Suprapubic skin (tissue), 4 donors: Measurements from ENCODE around the gene ISL2. TPM values are rescaled to one million over a fixed set of nuclear protein-coding genes. Genes with fewer than 3 reads are reported as not detected.
"Not testable (repeated sequence)": the region's sequence is repeated elsewhere in the genome, so short reads cannot be mapped to it uniquely, and the experiment has no call there.

Experiments
- DNase-seq, 2 donors: peaks; one replicate each; pipeline ENCODE4 v3.0.0-alpha.2; 2019; ENCODE audit warnings: low spot score in 2 of 2
- H3K27ac ChIP-seq: fragments of 200-600 bp; sonication (generic); one replicate; pipeline ENCODE4 v1.5.1; 2019
- H3K27me3 ChIP-seq: fragments of 200-600 bp; sonication (generic); one replicate; pipeline ENCODE4 v1.5.1; 2019
- H3K36me3 ChIP-seq: fragments of 200-600 bp; sonication (generic); one replicate; pipeline ENCODE4 v1.5.1; 2019
- H3K4me1 ChIP-seq: fragments of 200-600 bp; sonication (generic); one replicate; pipeline ENCODE4 v1.5.1; 2019
- H3K4me3 ChIP-seq: fragments of 200-600 bp; sonication (generic); one replicate; pipeline ENCODE4 v1.5.1; 2019; ENCODE audit warnings: mild to moderate bottlenecking
- H3K9me3 ChIP-seq: fragments of 200-600 bp; sonication (generic); one replicate; pipeline ENCODE4 v1.5.1; 2019
- CTCF ChIP-seq, 2 donors: fragments of 200-600 bp in 1 of 2; fragments of 450-650 bp in 1 of 2; sonication (generic) in 1 of 2; IDR thresholded peaks; one replicate each; pipeline ENCODE4 v1.5.1; 2016 to 2019; ENCODE audit warnings: antibody characterized with exemption in 2 of 2, mild to moderate bottlenecking in 1 of 2, moderate library complexity in 1 of 2
- EP300 ChIP-seq: sonication (generic); formaldehyde crosslinking; IDR thresholded peaks from one replicate; pipeline ENCODE4 v1.6.1; 2017; ENCODE audit warnings: antibody characterized with exemption
- POLR2A ChIP-seq, 2 donors: fragments of 450-650 bp; IDR thresholded peaks; one replicate each; pipeline ENCODE4 v1.6.1; 2017; ENCODE audit warnings: antibody characterized with exemption in 2 of 2, mild to moderate bottlenecking in 2 of 2, moderate library complexity in 2 of 2
- POLR2AphosphoS5 ChIP-seq, 3 donors: sonication (generic); formaldehyde crosslinking; IDR thresholded peaks; one replicate each; pipeline ENCODE4 v1.6.1; 2017; ENCODE audit warnings: antibody characterized with exemption in 3 of 3
- WGBS: methylation state at CpG from one replicate; pipeline ENCODE4 v1.1.5; 2018; 5-methylcytosine and 5-hydroxymethylcytosine counted together
- total RNA-seq, 4 donors: library from RNA; depleted of rRNA; stranded (reverse); fragments of >200 nt; gene quantifications; one replicate each; pipeline ENCODE4 v1.1.0, GENCODE V29; 2016

The ISL2 gene
- under 1 TPM in 1 of 4 donors, not detected in 3; 0.76 TPM for total RNA-seq

GRCh38 chr15:76336254-76337058, at the start of gene ISL2:
TSS of gene ISL2 (plus strand) at chr15:76336773. CDS start at chr15:76336884, 111 bp downstream.
- Histone ChIP-seq H3K27ac (no peak within 1 kb of the TSS), H3K4me1 (peaks cover 60% of the 10 kb centered on the region), H3K36me3 (no peaks in the 10 kb centered on the region), H3K27me3 (peaks cover 87% of the 10 kb centered on the region), H3K9me3 (no peaks in the 10 kb centered on the region), H3K4me3 (peak within 1 kb of the TSS; percentile 12)
- WGBS = 9% methylated on average over 21 of the region's 40 CpGs
- TF ChIP-seq CTCF (IDR thresholded peaks at IDR 0.05) (no peak), POLR2AphosphoS5 (IDR thresholded peaks at IDR 0.05) (no peak), EP300 (no peak), POLR2A (IDR thresholded peaks at IDR 0.05) (no peak)
- DNase-seq = peak in 1 of 2 donors; percentile 64

GRCh38 chr15:76289582-76289981, 47.0 kb upstream of the ISL2 start:
- Histone ChIP-seq H3K27ac (no peak overlapping the region), H3K4me3 (no peak overlapping the region), H3K27me3 (no peaks in the 10 kb centered on the region), H3K36me3 (peaks cover 34% of the 10 kb centered on the region), H3K4me1 (peaks cover 4% of the 10 kb centered on the region), H3K9me3 (no peaks in the 10 kb centered on the region)
- no peak for DNase-seq
- WGBS = 78% methylated on average over 3 of the region's 3 CpGs
- TF ChIP-seq POLR2A (IDR thresholded peaks at IDR 0.05) = no peak
- no peak for TF ChIP-seq POLR2AphosphoS5 (IDR thresholded peaks at IDR 0.05)
- TF ChIP-seq CTCF (IDR thresholded peaks at IDR 0.05) = no peak
- no peak for TF ChIP-seq EP300

GRCh38 chr15:76293361-76293760, 43.2 kb upstream of the ISL2 start:
- Histone ChIP-seq H3K4me3 (no peak overlapping the region), H3K36me3 (peaks cover 4% of the 10 kb centered on the region), H3K27me3 (no peaks in the 10 kb centered on the region), H3K27ac (no peak overlapping the region), H3K9me3 (no peaks in the 10 kb centered on the region), H3K4me1 (no peaks in the 10 kb centered on the region)
- no peak for DNase-seq
- WGBS = 22% methylated on average over 1 of the region's 1 CpG
- TF ChIP-seq POLR2A (IDR thresholded peaks at IDR 0.05) (no peak), EP300 (no peak)

- not testable (repeated sequence) for DNase-seq, H3K4me3 ChIP-seq, H3K27ac ChIP-seq, H3K9me3 ChIP-seq, H3K27me3 ChIP-seq, H3K4me1 ChIP-seq, H3K36me3 ChIP-seq
- 96% methylated on average over 1 of the region's 1 CpG for WGBS
Observed at GRCh38 chr15:76294463-76294862, 42.1 kb upstream of the ISL2 start.

GRCh38 chr15:76296849-76297248, 39.7 kb upstream of the ISL2 start:
- WGBS = 100% methylated on average over 1 of the region's 1 CpG
- Histone ChIP-seq H3K9me3 (no peaks in the 10 kb centered on the region), H3K27me3 (no peaks in the 10 kb centered on the region), H3K4me3 (no peak overlapping the region), H3K27ac (no peak overlapping the region), H3K36me3 (no peaks in the 10 kb centered on the region), H3K4me1 (no peaks in the 10 kb centered on the region)
- DNase-seq = no peak
- no peak for TF ChIP-seq POLR2A (IDR thresholded peaks at IDR 0.05)
- TF ChIP-seq EP300 = no peak
- no peak for TF ChIP-seq CTCF (IDR thresholded peaks at IDR 0.05)
- TF ChIP-seq POLR2AphosphoS5 (IDR thresholded peaks at IDR 0.05) = no peak

- not testable (repeated sequence) for H3K9me3 ChIP-seq, H3K4me1 ChIP-seq, DNase-seq, H3K27me3 ChIP-seq, H3K36me3 ChIP-seq, H3K27ac ChIP-seq, H3K4me3 ChIP-seq
- 72% methylated on average over 4 of the region's 4 CpGs for WGBS
Observed at GRCh38 chr15:76297951-76298350, 38.6 kb upstream of the ISL2 start.

- Histone ChIP-seq H3K4me1 (peaks cover 4% of the 10 kb centered on the region), H3K36me3 (no peaks in the 10 kb centered on the region), H3K27me3 (no peaks in the 10 kb centered on the region), H3K9me3 (no peaks in the 10 kb centered on the region), H3K4me3 (no peak overlapping the region), H3K27ac (no peak overlapping the region)
- DNase-seq = no peak
- TF ChIP-seq POLR2AphosphoS5 (IDR thresholded peaks at IDR 0.05) (no peak), POLR2A (IDR thresholded peaks at IDR 0.05) (no peak), CTCF (IDR thresholded peaks at IDR 0.05) (no peak), EP300 (no peak)
- WGBS = 68% methylated on average over 3 of the region's 3 CpGs
Observed at GRCh38 chr15:76298986-76299385, 37.6 kb upstream of the ISL2 start.
